Fibroblast of the aortic adventitia (primary cell): Measurements from ENCODE around the gene SLC33A1. TPM values are rescaled to one million over a fixed set of nuclear protein-coding genes. Genes with fewer than 3 reads are reported as not detected.
A peak's percentile ranks its signal among the peaks of the same experiment; 100 is the strongest.

Experiments
- DNase-seq: peaks from one replicate; pipeline ENCODE4 v3.0.0-alpha.2; 2010; ENCODE audit warnings: low read depth
- H3K4me3 ChIP-seq: 2 replicates; pipeline ENCODE4 v1.5.1; 2011; ENCODE audit warnings: low read depth, mild to moderate bottlenecking, control low read depth, low read length, moderate library complexity
- CTCF ChIP-seq: IDR thresholded peaks from 2 replicates; pipeline ENCODE4 v1.5.1; 2011; ENCODE audit warnings: mild to moderate bottlenecking, low read length, control low read depth, inconsistent platforms; ENCODE audit not compliant: insufficient read depth
- total RNA-seq: library from RNA; depleted of rRNA; stranded (reverse); fragments of >200 nt; gene quantifications from 2 replicates; pipeline ENCODE4 v1.2.3, GENCODE V29; 2012; ENCODE audit warnings: low replicate concordance

The SLC33A1 gene
- total RNA-seq, 1 donor, result 49.8 TPM

GRCh38 chr3:155805802-155806618 lies 48.2 kb downstream of the SLC33A1 start, which contains the start of gene C3orf33:
TSS of gene C3orf33 (minus strand) at chr3:155806278. CDS start at chr3:155806252, 26 bp downstream.
- peak; percentile 45 for DNase-seq
- H3K4me3 ChIP-seq, result peak within 1 kb of the TSS; percentile 78
- TF ChIP-seq CTCF, result peak; percentile 66

GRCh38 chr3:155805204-155805801 lies 48.9 kb downstream of the SLC33A1 start:
- DNase-seq, result peak; percentile 30
- TF ChIP-seq CTCF, result no peak
- peak overlapping the region; percentile 78 for H3K4me3 ChIP-seq

GRCh38 chr3:155804323-155804722 lies 49.9 kb downstream of the SLC33A1 start:
- no peak overlapping the region for H3K4me3 ChIP-seq
- DNase-seq, result no peak
- no peak for TF ChIP-seq CTCF

GRCh38 chr3:155792532-155792931 lies 61.7 kb downstream of the SLC33A1 start:
- TF ChIP-seq CTCF, result no peak
- no peak for DNase-seq
- no peak overlapping the region for H3K4me3 ChIP-seq

GRCh38 chr3:155791190-155791589 lies 63.0 kb downstream of the SLC33A1 start:
- no peak for TF ChIP-seq CTCF
- peak; percentile 54 for DNase-seq
- H3K4me3 ChIP-seq, result no peak overlapping the region

- DNase-seq, result no peak
- H3K4me3 ChIP-seq, result no peak overlapping the region
- TF ChIP-seq CTCF, result no peak
Measured at GRCh38 chr3:155790272-155790925, 63.8 kb downstream of the SLC33A1 start.
